ENCODE results near the gene LCE1D.

Gene LCE1D

DNA sequence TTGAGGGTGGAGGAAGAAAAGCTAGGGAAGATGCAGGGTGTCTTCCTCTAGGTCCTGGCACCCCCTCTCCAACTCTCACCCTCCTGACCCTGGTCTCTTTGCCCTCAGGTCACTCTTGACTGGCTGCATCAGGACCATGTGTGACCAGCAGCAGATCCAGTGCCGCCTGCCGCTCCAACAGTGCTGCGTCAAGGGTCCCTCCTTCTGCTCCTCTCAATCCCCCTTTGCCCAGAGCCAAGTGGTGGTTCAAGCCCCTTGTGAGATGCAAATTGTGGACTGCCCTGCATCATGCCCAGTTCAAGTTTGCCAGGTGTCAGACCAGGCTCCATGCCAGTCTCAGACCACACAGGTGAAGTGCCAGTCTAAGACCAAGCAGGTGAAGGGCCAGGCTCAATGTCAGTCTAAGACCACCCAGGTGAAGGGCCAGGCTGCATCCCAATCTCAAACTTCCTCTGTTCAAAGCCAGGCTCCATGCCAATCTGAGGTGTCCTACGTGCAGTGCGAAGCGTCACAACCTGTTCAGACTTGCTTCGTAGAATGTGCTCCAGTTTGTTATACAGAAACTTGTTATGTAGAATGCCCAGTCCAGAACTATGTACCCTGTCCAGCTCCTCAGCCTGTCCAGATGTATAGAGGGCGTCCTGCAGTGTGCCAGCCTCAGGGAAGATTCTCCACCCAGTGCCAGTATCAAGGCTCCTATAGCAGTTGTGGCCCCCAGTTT is 36.9 kb upstream of the LCE1D start:
- H3K27me3 ChIP-seq (ENCODE audit: insufficient read depth, insufficient read length), result no peaks in the 10 kb centered on the region
- no peak overlapping the region for H3K9ac ChIP-seq (ENCODE audit: insufficient read length, low read depth)
- no peaks in the 10 kb centered on the region for H3K9me3 ChIP-seq (ENCODE audit: insufficient read depth, low read length)
- TF ChIP-seq ZNF274 (IDR thresholded peaks at IDR 0.05; ENCODE audit: low read depth, low read length) (no peak), SUZ12 (IDR thresholded peaks at IDR 0.05; ENCODE audit: extremely low read depth, insufficient read depth, insufficient read length) (no peak), YY1 (IDR thresholded peaks at IDR 0.05; ENCODE audit: insufficient read depth, insufficient read length) (no peak)
- no peaks in the 10 kb centered on the region for H3K36me3 ChIP-seq (ENCODE audit: insufficient read depth, insufficient read length, low read length)
- no peak for DNase-seq (ENCODE audit: low read depth, low spot score)
- no peaks in the 10 kb centered on the region for H3K4me1 ChIP-seq (ENCODE audit: insufficient read depth, insufficient read length)
- H3K4me3 ChIP-seq (ENCODE audit: insufficient read length, low read depth), result no peak overlapping the region

DNA sequence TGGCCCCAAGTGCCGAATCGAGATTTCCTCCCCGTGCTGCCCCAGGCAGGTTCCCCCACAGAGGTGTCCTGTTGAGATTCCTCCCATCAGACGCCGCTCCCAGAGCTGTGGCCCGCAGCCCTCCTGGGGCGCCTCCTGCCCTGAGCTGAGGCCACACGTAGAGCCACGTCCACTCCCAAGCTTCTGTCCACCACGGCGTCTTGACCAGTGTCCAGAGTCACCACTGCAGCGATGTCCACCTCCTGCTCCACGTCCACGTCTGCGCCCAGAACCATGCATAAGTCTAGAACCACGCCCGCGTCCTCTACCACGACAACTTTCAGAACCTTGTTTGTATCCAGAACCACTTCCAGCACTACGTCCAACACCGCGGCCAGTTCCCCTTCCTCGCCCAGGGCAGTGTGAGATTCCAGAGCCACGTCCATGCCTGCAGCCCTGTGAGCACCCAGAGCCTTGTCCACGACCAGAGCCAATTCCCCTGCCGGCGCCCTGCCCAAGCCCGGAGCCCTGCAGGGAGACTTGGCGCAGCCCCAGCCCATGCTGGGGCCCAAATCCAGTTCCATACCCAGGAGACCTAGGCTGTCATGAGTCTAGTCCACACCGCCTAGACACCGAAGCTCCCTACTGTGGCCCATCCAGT is 35.9 kb upstream of the LCE1D start:
- H3K9me3 ChIP-seq (ENCODE audit: insufficient read depth, low read length), result no peaks in the 10 kb centered on the region
- no peak overlapping the region for H3K4me3 ChIP-seq (ENCODE audit: insufficient read length, low read depth)
- H3K9ac ChIP-seq (ENCODE audit: insufficient read length, low read depth), result no peak overlapping the region
- TF ChIP-seq ZNF274 (IDR thresholded peaks at IDR 0.05; ENCODE audit: low read depth, low read length) (no peak), SUZ12 (IDR thresholded peaks at IDR 0.05; ENCODE audit: extremely low read depth, insufficient read depth, insufficient read length) (no peak), YY1 (IDR thresholded peaks at IDR 0.05; ENCODE audit: insufficient read depth, insufficient read length) (no peak)
- no peak for DNase-seq (ENCODE audit: low read depth, low spot score)
- no peaks in the 10 kb centered on the region for H3K27me3 ChIP-seq (ENCODE audit: insufficient read depth, insufficient read length)
- no peaks in the 10 kb centered on the region for H3K36me3 ChIP-seq (ENCODE audit: insufficient read depth, insufficient read length, low read length)
- no peaks in the 10 kb centered on the region for H3K4me1 ChIP-seq (ENCODE audit: insufficient read depth, insufficient read length)

DNA sequence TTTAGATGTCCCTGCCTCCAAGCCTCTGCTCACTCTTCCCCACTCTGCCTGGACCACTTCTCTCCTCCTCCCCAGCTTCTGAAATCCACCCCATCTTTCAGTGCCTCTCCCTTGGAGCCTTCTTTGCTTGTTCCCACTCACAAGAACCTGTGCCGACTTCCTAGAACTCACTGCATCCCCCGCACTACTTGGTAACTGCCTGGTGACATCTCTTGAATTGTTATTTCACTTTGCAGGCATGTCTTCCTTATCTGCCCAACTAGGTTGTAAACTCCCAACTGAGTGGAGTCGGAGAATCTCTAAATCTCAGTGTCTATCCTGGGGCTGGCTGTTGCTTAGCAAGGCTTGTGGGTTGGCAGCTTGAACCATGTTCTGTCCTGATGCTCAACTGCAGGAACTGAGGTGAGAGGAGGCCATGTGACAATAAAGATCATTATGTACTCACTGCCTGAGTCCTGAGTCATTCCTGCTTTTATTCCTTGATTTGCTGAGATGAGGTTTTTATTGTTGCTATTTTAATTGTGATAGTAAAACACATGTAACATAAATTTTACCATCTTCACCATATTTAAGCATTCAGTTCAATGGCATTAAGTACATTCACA is 34.8 kb upstream of the LCE1D start:
- no peak for TF ChIP-seq YY1 (IDR thresholded peaks at IDR 0.05; ENCODE audit: insufficient read depth, insufficient read length)
- TF ChIP-seq ZNF274 (IDR thresholded peaks at IDR 0.05; ENCODE audit: low read depth, low read length), result no peak
- TF ChIP-seq SUZ12 (IDR thresholded peaks at IDR 0.05; ENCODE audit: extremely low read depth, insufficient read depth, insufficient read length), result no peak
- H3K27me3 ChIP-seq (ENCODE audit: insufficient read depth, insufficient read length), result no peaks in the 10 kb centered on the region
- H3K9ac ChIP-seq (ENCODE audit: insufficient read length, low read depth), result no peak overlapping the region
- H3K4me1 ChIP-seq (ENCODE audit: insufficient read depth, insufficient read length), result no peaks in the 10 kb centered on the region
- no peak for DNase-seq (ENCODE audit: low read depth, low spot score)
- H3K4me3 ChIP-seq (ENCODE audit: insufficient read length, low read depth), result no peak overlapping the region
- H3K9me3 ChIP-seq (ENCODE audit: insufficient read depth, low read length), result no peaks in the 10 kb centered on the region
- H3K36me3 ChIP-seq (ENCODE audit: insufficient read depth, insufficient read length, low read length), result no peaks in the 10 kb centered on the region

DNA sequence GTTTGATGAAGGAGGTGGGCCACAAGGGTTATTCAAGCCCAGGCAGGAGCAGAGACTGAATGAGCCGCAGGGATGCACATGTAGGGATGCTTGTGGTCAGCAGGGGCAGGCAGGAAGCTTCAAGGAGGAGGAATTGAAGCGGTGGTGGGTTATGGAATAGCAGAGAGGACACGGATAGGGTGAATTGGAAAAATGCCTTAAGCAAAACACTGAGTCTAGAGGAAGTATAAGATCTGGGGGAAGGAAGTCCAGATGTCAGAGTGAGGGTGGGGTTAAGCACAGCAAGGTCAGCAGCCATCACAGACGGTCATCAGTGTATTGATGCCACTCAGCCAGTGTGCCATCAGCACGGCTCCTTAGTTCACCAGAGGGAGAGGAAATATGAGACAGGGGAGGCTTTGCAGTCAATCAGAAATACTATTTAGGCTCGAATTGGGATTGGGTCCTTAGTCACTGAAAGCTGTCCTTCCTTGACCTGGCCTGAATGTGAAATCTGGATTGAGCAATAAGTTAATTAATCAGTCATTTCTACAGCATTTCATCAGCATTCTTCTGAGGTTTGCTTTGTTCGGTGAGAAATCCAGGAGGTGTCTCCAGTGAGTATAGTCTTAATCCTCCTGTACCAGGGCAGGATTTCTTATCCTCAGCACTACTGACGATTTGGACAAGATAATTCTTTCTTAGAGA is 27.5 kb upstream of the LCE1D start:
- Histone ChIP-seq H3K27me3 (ENCODE audit: insufficient read depth, insufficient read length) (no peaks in the 10 kb centered on the region), H3K9me3 (ENCODE audit: insufficient read depth, low read length) (no peaks in the 10 kb centered on the region), H3K4me1 (ENCODE audit: insufficient read depth, insufficient read length) (no peaks in the 10 kb centered on the region), H3K36me3 (ENCODE audit: insufficient read depth, insufficient read length, low read length) (no peaks in the 10 kb centered on the region), H3K4me3 (ENCODE audit: insufficient read length, low read depth) (no peak overlapping the region), H3K9ac (ENCODE audit: insufficient read length, low read depth) (no peak overlapping the region)
- TF ChIP-seq SUZ12 (IDR thresholded peaks at IDR 0.05; ENCODE audit: extremely low read depth, insufficient read depth, insufficient read length) (no peak), YY1 (IDR thresholded peaks at IDR 0.05; ENCODE audit: insufficient read depth, insufficient read length) (no peak), ZNF274 (IDR thresholded peaks at IDR 0.05; ENCODE audit: low read depth, low read length) (no peak)
- DNase-seq (ENCODE audit: low read depth, low spot score), result no peak

DNA sequence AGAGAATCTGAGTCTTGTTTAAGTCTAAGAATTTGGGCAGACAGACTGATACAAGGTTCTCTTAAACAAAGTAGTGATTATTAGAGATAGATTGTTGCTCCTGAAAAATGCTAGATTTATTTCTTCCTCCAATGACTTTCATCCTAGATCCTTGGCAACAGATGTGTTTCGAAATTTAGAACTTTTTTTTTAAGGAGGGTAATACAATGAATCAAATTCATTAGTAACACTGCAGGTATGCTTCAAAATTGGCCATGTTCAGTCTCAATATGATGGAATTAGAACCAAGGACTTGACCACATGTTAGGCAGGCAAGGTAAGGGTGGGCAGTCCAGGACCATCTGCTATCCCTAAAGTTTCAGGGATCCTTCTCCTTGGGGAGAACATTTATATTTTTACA is 26.1 kb upstream of the LCE1D start:
- no peaks in the 10 kb centered on the region for H3K36me3 ChIP-seq (ENCODE audit: insufficient read depth, insufficient read length, low read length)
- H3K4me1 ChIP-seq (ENCODE audit: insufficient read depth, insufficient read length), result no peaks in the 10 kb centered on the region
- H3K9ac ChIP-seq (ENCODE audit: insufficient read length, low read depth), result no peak overlapping the region
- TF ChIP-seq ZNF274 (IDR thresholded peaks at IDR 0.05; ENCODE audit: low read depth, low read length) (no peak), SUZ12 (IDR thresholded peaks at IDR 0.05; ENCODE audit: extremely low read depth, insufficient read depth, insufficient read length) (no peak)
- H3K27me3 ChIP-seq (ENCODE audit: insufficient read depth, insufficient read length), result no peaks in the 10 kb centered on the region
- no peaks in the 10 kb centered on the region for H3K9me3 ChIP-seq (ENCODE audit: insufficient read depth, low read length)
- no peak for DNase-seq (ENCODE audit: low read depth, low spot score)
- no peak overlapping the region for H3K4me3 ChIP-seq (ENCODE audit: insufficient read length, low read depth)

DNA sequence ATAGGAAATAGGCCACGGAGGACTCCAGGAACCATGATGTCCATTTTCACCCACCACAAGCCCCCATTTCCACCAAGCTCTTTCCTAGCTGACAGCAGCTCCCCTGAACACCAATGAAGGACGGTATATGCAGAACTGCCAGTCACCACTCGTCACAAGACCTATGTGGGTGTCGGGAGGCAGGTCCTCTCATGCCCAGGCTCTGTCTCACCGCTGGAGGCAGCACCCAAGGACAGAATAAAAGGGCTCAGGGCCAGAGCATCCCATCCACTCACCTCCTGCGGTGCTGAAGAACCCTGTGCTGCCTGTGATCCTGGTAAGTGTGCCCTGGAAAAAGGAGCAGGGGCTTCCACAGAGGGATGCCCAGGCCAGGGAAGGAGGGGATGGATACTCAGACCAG is 21.6 kb upstream of the LCE1D start, which contains the start of gene LCE1F:
Gene LCE1F, plus strand, starts transcription at position 266 of the 400 bp plus-strand sequence. CDS start 1,232 bp downstream, outside the sequence.
- DNase-seq (ENCODE audit: low read depth, low spot score), result no peak
- H3K36me3 ChIP-seq (ENCODE audit: insufficient read depth, insufficient read length, low read length), result no peaks in the 10 kb centered on the region
- TF ChIP-seq YY1 (IDR thresholded peaks at IDR 0.05; ENCODE audit: insufficient read depth, insufficient read length) (no peak), ZNF274 (IDR thresholded peaks at IDR 0.05; ENCODE audit: low read depth, low read length) (no peak), SUZ12 (IDR thresholded peaks at IDR 0.05; ENCODE audit: extremely low read depth, insufficient read depth, insufficient read length) (no peak)
- H3K27me3 ChIP-seq (ENCODE audit: insufficient read depth, insufficient read length), result no peaks in the 10 kb centered on the region
- no peak within 1 kb of the TSS for H3K4me3 ChIP-seq (ENCODE audit: insufficient read length, low read depth)
- H3K4me1 ChIP-seq (ENCODE audit: insufficient read depth, insufficient read length), result no peaks in the 10 kb centered on the region
- no peaks in the 10 kb centered on the region for H3K9me3 ChIP-seq (ENCODE audit: insufficient read depth, low read length)
- no peak within 1 kb of the TSS for H3K9ac ChIP-seq (ENCODE audit: insufficient read length, low read depth)

DNA sequence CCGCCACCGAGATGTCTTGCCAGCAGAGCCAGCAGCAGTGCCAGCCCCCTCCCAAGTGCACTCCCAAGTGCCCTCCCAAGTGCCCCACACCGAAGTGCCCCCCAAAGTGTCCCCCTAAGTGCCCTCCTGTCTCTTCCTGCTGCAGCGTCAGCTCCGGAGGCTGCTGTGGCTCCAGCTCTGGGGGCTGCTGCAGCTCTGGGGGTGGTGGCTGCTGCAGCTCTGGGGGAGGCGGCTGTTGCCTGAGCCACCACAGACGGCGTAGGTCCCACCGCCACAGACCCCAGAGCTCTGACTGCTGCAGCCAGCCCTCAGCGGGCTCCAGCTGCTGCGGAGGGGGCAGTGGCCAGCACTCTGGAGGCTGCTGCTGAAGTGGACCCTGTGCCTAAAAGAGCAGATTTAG is 20.2 kb upstream of the LCE1D start:
- TF ChIP-seq ZNF274 (IDR thresholded peaks at IDR 0.05; ENCODE audit: low read depth, low read length), result no peak
- no peak for TF ChIP-seq SUZ12 (IDR thresholded peaks at IDR 0.05; ENCODE audit: extremely low read depth, insufficient read depth, insufficient read length)
- TF ChIP-seq YY1 (IDR thresholded peaks at IDR 0.05; ENCODE audit: insufficient read depth, insufficient read length), result no peak
- H3K9me3 ChIP-seq (ENCODE audit: insufficient read depth, low read length), result no peaks in the 10 kb centered on the region
- H3K36me3 ChIP-seq (ENCODE audit: insufficient read depth, insufficient read length, low read length), result no peaks in the 10 kb centered on the region
- H3K4me3 ChIP-seq (ENCODE audit: insufficient read length, low read depth), result no peak overlapping the region
- H3K9ac ChIP-seq (ENCODE audit: insufficient read length, low read depth), result no peak overlapping the region
- H3K27me3 ChIP-seq (ENCODE audit: insufficient read depth, insufficient read length), result no peaks in the 10 kb centered on the region
- DNase-seq (ENCODE audit: low read depth, low spot score), result no peak
- no peaks in the 10 kb centered on the region for H3K4me1 ChIP-seq (ENCODE audit: insufficient read depth, insufficient read length)
